Keratinocyte (primary cell): ENCODE measurements around the gene ANKRD6.

Experiments used
- EZH2 ChIP-seq: IDR thresholded peaks from one replicate; pipeline ENCODE4 v1.6.1; 2012; ENCODE audit warnings: inconsistent platforms, mild to moderate bottlenecking, low read length, moderate library complexity
- TF ChIP-seq, protein P1 (sequence below), 3 experiments: IDR thresholded peaks in 1 of 3; conservative IDR thresholded peaks in 1 of 3; optimal IDR thresholded peaks in 1 of 3; 2 replicates in 2 of 3; 3 replicates in 1 of 3; pipeline versions ENCODE3 to v1.5.1; 2011; ENCODE audit warnings: low read length in 3 of 3, mild to moderate bottlenecking in 3 of 3, moderate library complexity in 2 of 3, control low read depth in 1 of 3, inconsistent platforms in 1 of 3; ENCODE audit not compliant: insufficient read depth in 2 of 3; ENCODE audit errors: extremely low read depth in 1 of 3

DNA sequence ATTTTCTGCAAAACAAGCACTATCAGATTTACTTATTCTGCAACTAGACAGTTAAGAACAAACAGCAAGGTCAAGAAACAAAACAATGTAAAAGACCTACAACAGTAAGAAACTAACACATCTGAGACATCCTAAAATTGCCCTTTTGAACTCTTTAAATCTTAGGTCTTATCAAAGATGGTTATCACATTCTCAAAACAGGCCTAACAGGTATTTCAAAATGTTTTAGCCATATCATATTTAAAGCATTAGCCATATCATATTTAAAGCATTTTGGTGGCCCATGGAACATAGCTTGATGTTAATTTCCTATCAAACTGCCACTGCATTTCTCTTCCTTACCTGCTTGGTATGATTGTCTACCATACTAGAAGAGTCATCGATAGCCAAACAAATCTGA is 216.7 kb downstream of the ANKRD6 start:
- TF ChIP-seq, protein P1, sequence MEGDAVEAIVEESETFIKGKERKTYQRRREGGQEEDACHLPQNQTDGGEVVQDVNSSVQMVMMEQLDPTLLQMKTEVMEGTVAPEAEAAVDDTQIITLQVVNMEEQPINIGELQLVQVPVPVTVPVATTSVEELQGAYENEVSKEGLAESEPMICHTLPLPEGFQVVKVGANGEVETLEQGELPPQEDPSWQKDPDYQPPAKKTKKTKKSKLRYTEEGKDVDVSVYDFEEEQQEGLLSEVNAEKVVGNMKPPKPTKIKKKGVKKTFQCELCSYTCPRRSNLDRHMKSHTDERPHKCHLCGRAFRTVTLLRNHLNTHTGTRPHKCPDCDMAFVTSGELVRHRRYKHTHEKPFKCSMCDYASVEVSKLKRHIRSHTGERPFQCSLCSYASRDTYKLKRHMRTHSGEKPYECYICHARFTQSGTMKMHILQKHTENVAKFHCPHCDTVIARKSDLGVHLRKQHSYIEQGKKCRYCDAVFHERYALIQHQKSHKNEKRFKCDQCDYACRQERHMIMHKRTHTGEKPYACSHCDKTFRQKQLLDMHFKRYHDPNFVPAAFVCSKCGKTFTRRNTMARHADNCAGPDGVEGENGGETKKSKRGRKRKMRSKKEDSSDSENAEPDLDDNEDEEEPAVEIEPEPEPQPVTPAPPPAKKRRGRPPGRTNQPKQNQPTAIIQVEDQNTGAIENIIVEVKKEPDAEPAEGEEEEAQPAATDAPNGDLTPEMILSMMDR (optimal IDR thresholded peaks at IDR 0.05 in 1 of 3, IDR thresholded peaks at IDR 0.05 in 1 of 3, conservative IDR thresholded peaks at IDR 0.05 in 1 of 3; ENCODE audit: extremely low read depth in 1 of 3, insufficient read depth in 2 of 3, low read length in 3 of 3), result no peak
- TF ChIP-seq EZH2, result no peak
